ENCODE data around the gene STMP1.

DNA sequence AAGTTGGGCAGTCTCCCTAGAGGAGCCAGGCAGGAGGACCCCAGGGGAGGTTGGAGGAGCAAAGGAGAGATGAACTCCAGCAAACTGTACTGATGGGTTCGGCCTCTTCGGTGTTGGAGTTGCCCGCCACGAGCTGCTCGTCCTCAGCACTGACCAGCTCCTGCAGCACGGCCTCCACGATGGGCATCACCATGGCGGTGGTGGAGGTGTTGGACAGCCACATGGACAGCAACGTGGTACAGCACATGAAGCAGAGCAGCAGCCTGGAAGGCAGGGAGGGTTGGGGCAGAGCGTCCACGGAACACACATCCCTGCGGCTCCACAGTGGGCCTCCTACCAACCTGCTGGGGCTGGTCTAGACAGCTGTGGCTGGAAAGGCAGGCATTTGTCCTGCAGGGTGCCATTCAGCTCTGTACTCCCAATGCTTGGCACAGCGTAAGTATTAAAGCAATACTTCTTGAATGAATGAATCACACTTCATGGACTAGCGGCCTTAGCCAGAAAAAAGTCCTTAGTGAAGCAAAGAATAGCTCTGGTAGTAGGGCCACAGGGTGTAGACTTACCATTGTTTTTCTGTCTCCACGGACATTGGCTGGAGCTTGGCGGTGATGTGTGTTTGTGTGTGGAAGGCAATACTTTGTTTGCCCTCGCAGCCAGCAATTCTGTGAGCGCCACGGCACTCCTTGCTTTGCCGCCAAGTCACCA is 43.9 kb downstream of the STMP1 start:
- TF ChIP-seq MAZ (IDR thresholded peaks at IDR 0.05; ENCODE audit: borderline replicate concordance, low read depth, low read length) (no peak), MAZ (CRISPR knock-in tag; IDR thresholded peaks at IDR 0.05; ENCODE audit: low read depth) (no peak), ZNF274 (CRISPR knock-in tag; IDR thresholded peaks at IDR 0.05) (no peak), PRMT3 (CRISPR knock-in tag; IDR thresholded peaks at IDR 0.05; ENCODE audit: borderline replicate concordance, low read depth) (no peak), MEIS2 (CRISPR knock-in tag; IDR thresholded peaks at IDR 0.05) (no peak), POLR2AphosphoS5 (IDR thresholded peaks at IDR 0.05; ENCODE audit: low read depth, low read length) (no peak), ZNF207 (IDR thresholded peaks at IDR 0.05; ENCODE audit: borderline replicate concordance) (no peak), ZNF746 (CRISPR knock-in tag; IDR thresholded peaks at IDR 0.05) (no peak), ZNF792 (CRISPR knock-in tag; IDR thresholded peaks at IDR 0.05) (no peak), YY1 (IDR thresholded peaks at IDR 0.05; ENCODE audit: insufficient read depth, insufficient replicate concordance, low read depth, low read length) (no peak)
- TF ChIP-seq, protein P1, sequence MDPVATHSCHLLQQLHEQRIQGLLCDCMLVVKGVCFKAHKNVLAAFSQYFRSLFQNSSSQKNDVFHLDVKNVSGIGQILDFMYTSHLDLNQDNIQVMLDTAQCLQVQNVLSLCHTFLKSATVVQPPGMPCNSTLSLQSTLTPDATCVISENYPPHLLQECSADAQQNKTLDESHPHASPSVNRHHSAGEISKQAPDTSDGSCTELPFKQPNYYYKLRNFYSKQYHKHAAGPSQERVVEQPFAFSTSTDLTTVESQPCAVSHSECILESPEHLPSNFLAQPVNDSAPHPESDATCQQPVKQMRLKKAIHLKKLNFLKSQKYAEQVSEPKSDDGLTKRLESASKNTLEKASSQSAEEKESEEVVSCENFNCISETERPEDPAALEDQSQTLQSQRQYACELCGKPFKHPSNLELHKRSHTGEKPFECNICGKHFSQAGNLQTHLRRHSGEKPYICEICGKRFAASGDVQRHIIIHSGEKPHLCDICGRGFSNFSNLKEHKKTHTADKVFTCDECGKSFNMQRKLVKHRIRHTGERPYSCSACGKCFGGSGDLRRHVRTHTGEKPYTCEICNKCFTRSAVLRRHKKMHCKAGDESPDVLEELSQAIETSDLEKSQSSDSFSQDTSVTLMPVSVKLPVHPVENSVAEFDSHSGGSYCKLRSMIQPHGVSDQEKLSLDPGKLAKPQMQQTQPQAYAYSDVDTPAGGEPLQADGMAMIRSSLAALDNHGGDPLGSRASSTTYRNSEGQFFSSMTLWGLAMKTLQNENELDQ (CRISPR knock-in tag; IDR thresholded peaks at IDR 0.05; ENCODE audit: borderline replicate concordance), result no peak
- TF ChIP-seq, protein P2, sequence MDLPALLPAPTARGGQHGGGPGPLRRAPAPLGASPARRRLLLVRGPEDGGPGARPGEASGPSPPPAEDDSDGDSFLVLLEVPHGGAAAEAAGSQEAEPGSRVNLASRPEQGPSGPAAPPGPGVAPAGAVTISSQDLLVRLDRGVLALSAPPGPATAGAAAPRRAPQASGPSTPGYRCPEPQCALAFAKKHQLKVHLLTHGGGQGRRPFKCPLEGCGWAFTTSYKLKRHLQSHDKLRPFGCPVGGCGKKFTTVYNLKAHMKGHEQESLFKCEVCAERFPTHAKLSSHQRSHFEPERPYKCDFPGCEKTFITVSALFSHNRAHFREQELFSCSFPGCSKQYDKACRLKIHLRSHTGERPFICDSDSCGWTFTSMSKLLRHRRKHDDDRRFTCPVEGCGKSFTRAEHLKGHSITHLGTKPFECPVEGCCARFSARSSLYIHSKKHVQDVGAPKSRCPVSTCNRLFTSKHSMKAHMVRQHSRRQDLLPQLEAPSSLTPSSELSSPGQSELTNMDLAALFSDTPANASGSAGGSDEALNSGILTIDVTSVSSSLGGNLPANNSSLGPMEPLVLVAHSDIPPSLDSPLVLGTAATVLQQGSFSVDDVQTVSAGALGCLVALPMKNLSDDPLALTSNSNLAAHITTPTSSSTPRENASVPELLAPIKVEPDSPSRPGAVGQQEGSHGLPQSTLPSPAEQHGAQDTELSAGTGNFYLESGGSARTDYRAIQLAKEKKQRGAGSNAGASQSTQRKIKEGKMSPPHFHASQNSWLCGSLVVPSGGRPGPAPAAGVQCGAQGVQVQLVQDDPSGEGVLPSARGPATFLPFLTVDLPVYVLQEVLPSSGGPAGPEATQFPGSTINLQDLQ (CRISPR knock-in tag; IDR thresholded peaks at IDR 0.05), result no peak
- TF ChIP-seq, protein P3, sequence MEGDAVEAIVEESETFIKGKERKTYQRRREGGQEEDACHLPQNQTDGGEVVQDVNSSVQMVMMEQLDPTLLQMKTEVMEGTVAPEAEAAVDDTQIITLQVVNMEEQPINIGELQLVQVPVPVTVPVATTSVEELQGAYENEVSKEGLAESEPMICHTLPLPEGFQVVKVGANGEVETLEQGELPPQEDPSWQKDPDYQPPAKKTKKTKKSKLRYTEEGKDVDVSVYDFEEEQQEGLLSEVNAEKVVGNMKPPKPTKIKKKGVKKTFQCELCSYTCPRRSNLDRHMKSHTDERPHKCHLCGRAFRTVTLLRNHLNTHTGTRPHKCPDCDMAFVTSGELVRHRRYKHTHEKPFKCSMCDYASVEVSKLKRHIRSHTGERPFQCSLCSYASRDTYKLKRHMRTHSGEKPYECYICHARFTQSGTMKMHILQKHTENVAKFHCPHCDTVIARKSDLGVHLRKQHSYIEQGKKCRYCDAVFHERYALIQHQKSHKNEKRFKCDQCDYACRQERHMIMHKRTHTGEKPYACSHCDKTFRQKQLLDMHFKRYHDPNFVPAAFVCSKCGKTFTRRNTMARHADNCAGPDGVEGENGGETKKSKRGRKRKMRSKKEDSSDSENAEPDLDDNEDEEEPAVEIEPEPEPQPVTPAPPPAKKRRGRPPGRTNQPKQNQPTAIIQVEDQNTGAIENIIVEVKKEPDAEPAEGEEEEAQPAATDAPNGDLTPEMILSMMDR (CRISPR knock-in tag; IDR thresholded peaks at IDR 0.05), result no peak
- TF ChIP-seq, protein P4, sequence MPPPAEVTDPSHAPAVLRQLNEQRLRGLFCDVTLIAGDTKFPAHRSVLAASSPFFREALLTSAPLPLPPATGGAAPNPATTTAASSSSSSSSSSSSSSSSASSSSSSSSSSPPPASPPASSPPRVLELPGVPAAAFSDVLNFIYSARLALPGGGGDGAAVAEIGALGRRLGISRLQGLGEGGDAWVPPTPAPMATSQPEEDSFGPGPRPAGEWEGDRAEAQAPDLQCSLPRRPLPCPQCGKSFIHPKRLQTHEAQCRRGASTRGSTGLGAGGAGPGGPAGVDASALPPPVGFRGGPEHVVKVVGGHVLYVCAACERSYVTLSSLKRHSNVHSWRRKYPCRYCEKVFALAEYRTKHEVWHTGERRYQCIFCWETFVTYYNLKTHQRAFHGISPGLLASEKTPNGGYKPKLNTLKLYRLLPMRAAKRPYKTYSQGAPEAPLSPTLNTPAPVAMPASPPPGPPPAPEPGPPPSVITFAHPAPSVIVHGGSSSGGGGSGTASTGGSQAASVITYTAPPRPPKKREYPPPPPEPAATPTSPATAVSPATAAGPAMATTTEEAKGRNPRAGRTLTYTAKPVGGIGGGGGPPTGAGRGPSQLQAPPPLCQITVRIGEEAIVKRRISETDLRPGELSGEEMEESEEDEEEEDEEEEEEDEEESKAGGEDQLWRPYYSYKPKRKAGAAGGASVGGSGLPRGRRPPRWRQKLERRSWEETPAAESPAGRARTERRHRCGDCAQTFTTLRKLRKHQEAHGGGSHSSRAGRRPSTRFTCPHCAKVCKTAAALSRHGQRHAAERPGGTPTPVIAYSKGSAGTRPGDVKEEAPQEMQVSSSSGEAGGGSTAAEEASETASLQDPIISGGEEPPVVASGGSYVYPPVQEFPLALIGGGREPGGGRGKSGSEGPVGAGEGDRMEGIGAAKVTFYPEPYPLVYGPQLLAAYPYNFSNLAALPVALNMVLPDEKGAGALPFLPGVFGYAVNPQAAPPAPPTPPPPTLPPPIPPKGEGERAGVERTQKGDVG (CRISPR knock-in tag; IDR thresholded peaks at IDR 0.05; ENCODE audit: borderline replicate concordance), result no peak
- TF ChIP-seq, protein P5, sequence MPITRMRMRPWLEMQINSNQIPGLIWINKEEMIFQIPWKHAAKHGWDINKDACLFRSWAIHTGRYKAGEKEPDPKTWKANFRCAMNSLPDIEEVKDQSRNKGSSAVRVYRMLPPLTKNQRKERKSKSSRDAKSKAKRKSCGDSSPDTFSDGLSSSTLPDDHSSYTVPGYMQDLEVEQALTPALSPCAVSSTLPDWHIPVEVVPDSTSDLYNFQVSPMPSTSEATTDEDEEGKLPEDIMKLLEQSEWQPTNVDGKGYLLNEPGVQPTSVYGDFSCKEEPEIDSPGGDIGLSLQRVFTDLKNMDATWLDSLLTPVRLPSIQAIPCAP (CRISPR knock-in tag; IDR thresholded peaks at IDR 0.05; ENCODE audit: low read depth), result no peak

Data from HepG2 (cell line).